HUES64 (cell line): ENCODE measurements around the gene DOK3.

ENCODE experiments used
- H3K27ac ChIP-seq: 2 replicates; pipeline ENCODE4 v1.7.0; 2013; ENCODE audit warnings: low read depth, low read length, inconsistent platforms
- H3K27me3 ChIP-seq: 2 replicates; pipeline ENCODE4 v1.6.1; 2013; ENCODE audit warnings: mild to moderate bottlenecking, low read length; ENCODE audit not compliant: insufficient read depth
- H3K36me3 ChIP-seq: 2 replicates; pipeline ENCODE4 v1.6.1; 2013; ENCODE audit warnings: mild to moderate bottlenecking, low read length; ENCODE audit not compliant: insufficient read depth
- H3K4me1 ChIP-seq: 2 replicates; pipeline ENCODE4 v1.6.1; 2013; ENCODE audit warnings: mild to moderate bottlenecking, low read length, moderate library complexity; ENCODE audit not compliant: insufficient read depth
- H3K4me3 ChIP-seq: 2 replicates; pipeline ENCODE4 v1.5.1; 2013; ENCODE audit warnings: mild to moderate bottlenecking, low read length, moderate library complexity
- H3K9ac ChIP-seq: 2 replicates; pipeline ENCODE4 v1.6.1; 2013; ENCODE audit warnings: mild to moderate bottlenecking, low read depth, low read length
- H3K9me3 ChIP-seq: 2 replicates; pipeline ENCODE4 v1.6.1; 2013; ENCODE audit warnings: low read depth, low read length; ENCODE audit not compliant: insufficient read depth
- whole genome bisulfite sequencing: fragments of 150-250, 120-280 bp; methylation state at CpG from one replicate; pipeline ENCODE4 v1.1.7; 2013; ENCODE audit warnings: missing lambda C conversion rate; 5-methylcytosine and 5-hydroxymethylcytosine counted together

DOK3 gene

DNA sequence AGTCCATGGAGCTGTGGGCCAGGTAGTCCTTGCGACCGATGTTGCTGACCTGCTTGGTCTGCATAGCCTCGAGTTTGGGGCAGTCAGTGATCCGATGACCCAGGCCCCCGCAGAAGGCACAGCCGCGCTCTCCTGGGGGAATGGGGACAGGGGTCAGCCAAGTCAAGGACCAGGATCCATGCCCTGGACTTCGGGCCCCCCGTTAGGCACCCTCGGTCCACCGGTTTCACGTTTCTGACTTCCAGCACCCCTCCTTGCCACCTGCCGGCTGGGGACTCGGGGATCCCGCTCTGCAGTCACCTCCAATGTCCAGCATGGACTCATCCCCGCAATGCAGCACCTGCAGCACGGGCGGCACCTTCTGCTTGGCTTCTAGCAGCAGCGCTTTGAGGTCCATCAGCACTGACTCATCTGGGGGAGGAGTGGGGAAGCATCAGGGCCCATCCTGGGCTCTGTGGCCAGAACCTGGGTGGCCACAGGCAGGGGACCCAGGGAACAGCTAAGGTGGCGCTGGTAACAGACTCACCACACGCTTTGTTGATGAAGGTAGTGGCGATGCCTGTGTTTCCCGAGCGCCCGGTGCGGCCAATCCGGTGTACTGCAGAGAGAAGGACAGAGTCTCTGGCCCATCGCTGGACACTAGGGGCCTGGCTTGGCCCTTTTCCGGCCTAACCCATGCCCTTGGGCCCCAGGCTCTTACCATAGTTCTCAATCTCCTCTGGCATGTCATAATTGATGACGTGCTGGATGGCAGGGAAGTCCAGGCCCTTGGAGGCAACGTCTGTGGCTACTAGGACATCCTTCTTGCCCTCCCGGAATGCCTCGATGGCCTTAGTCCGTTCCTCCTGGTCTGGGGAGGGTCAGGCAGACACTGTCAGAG, 2.4 kb upstream of the DOK3 start:
- Histone ChIP-seq H3K27ac (no peak overlapping the region), H3K9me3 (no peaks in the 10 kb centered on the region), H3K4me3 (no peak overlapping the region), H3K27me3 (no peaks in the 10 kb centered on the region), H3K4me1 (peaks cover 15% of the 10 kb centered on the region), H3K36me3 (peaks cover 65% of the 10 kb centered on the region), H3K9ac (no peak overlapping the region)
- WGBS, result 95% methylated on average over 34 of the region's 34 CpGs

DNA sequence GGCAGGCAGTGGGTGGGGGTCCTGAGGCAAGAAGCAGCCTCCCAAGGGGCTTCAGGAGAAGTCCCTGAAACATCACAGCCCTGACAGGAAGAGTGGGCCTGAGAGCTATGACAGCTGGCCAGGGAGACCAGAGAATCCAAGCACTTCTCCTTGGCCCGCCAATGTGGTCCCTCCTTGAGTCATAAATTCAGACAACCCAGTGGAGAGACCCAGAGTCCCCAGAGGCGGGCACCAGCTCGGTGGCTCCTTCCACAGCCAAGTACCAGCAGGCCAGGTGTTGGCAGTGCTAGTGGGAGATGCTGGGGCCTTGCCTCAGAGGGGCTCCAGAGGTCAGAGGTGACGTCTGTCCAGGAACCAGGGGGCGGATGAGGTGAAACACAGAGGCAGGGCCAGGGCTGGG, 1.6 kb upstream of the DOK3 start:
- Histone ChIP-seq H3K4me1 (peaks cover 15% of the 10 kb centered on the region), H3K4me3 (no peak overlapping the region), H3K9ac (no peak overlapping the region), H3K36me3 (peaks cover 65% of the 10 kb centered on the region), H3K9me3 (no peaks in the 10 kb centered on the region), H3K27ac (no peak overlapping the region), H3K27me3 (no peaks in the 10 kb centered on the region)
- WGBS, result 94% methylated on average over 5 of the region's 5 CpGs

DNA sequence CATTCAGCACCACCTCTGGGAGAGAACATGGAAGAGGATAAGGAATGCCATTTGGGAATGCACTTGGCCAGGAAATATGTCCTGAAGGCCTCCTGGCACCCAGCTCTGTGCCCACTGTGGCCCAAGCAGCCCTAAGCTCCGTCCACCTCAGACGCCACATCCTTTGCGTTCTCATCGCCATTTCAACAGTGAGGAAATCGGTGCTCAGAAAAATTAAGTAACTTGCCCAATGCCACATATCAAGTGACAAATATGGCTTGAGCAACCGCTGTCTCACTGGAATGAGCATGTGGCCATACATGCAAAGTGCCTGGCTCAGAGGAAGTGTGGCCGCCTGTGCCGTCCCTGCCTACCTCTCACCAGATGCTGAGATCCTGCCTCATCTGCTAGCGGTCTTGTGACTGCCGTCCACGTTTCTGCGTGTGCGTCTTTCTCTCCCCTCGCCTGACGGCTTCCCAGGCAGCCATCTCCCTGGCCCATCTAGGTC, 984 bp upstream of the DOK3 start:
- Histone ChIP-seq H3K4me3 (no peak overlapping the region), H3K36me3 (peaks cover 61% of the 10 kb centered on the region), H3K9me3 (no peaks in the 10 kb centered on the region), H3K27me3 (no peaks in the 10 kb centered on the region), H3K9ac (no peak overlapping the region), H3K27ac (no peak overlapping the region; the same call in 1 of the 2 replicates), H3K4me1 (peaks cover 12% of the 10 kb centered on the region)
- WGBS, result 96% methylated on average over 15 of the region's 15 CpGs

DNA sequence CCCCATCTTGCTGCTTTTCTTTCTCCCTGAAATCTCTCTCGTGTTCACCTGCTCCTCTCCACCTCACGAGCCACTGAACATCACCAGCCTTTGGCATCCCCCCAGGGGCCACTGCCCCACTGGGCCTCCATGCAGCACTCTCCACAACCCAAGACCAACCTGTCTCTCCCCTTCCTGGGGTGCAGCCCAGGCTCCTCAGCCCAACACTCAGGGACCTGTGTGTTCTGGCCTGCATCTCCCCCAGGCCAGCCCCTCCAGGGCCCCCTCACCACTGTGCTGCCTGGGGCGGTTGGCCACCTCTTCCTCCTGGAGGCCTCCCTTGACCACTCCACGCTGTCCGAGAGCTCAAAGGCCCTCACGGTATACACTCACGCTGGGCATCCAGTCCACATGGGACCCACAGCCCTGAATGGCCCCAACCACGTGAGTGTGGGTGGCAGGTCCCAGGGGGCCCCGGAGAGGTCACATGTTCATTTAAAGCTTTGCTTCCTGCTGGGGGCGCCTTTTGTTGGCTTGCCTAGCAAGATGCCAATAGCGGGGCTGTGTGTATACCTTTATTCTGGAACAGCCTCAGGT, 453 bp upstream of the DOK3 start:
- Histone ChIP-seq H3K36me3 (peaks cover 55% of the 10 kb centered on the region), H3K9me3 (no peaks in the 10 kb centered on the region), H3K27me3 (no peaks in the 10 kb centered on the region), H3K4me3 (no peak overlapping the region), H3K4me1 (peaks cover 12% of the 10 kb centered on the region), H3K9ac (no peak overlapping the region), H3K27ac (no peak overlapping the region; the same call in 1 of the 2 replicates)
- WGBS, result 86% methylated on average over 11 of the region's 11 CpGs

DNA sequence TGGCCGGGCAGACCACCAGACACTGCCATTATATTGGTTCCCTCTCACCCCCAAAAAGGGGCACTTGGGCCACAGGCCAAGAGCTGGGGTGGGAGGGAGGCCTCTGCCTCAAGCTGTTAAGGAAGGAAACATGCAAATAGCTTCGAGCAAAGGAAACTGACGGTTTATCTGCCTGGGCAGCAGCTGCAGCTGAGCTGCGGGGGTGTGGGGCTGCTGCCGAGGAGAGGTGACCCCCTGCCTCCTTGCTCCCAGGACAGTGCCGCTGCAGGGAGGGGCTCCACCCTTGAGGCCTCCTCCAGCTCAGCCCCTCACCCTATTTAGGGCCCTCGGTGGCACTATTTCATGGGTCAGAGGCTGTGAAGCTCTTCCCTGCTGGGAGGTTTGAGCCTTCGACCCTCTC, 789 bp downstream of the DOK3 start:
- no peak overlapping the region for H3K27ac ChIP-seq
- no peaks in the 10 kb centered on the region for H3K27me3 ChIP-seq
- H3K4me1 ChIP-seq, result peaks cover 12% of the 10 kb centered on the region
- 74% methylated on average over 8 of the region's 8 CpGs for WGBS
- no peak overlapping the region for H3K9ac ChIP-seq
- H3K4me3 ChIP-seq, result no peak overlapping the region
- peaks cover 47% of the 10 kb centered on the region for H3K36me3 ChIP-seq
- H3K9me3 ChIP-seq, result no peaks in the 10 kb centered on the region

DNA sequence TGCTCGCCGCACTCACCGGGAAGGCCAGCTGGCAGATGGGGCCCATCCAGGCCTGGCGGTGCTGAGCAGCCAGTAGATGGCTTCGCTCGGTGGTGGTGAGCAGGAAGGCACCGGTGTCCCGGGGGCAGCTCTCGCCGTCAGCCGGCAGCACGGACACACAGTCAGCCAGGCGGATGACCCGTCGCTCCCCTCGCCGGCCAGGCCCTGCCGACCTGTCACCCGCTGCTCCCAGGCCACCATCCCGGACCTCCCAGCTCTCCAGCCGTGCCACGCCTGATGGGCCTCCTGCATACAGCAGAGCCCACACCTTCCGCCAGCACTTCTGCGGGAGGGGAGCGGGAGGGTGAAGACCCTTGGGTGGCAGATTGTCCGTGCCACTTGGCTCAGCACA, 1.4 kb downstream of the DOK3 start:
- Histone ChIP-seq H3K9ac (no peak overlapping the region), H3K27me3 (no peaks in the 10 kb centered on the region), H3K4me3 (no peak overlapping the region), H3K9me3 (no peaks in the 10 kb centered on the region), H3K27ac (no peak overlapping the region), H3K4me1 (peaks cover 12% of the 10 kb centered on the region), H3K36me3 (peaks cover 40% of the 10 kb centered on the region)
- 95% methylated on average over 26 of the region's 26 CpGs for WGBS

DNA sequence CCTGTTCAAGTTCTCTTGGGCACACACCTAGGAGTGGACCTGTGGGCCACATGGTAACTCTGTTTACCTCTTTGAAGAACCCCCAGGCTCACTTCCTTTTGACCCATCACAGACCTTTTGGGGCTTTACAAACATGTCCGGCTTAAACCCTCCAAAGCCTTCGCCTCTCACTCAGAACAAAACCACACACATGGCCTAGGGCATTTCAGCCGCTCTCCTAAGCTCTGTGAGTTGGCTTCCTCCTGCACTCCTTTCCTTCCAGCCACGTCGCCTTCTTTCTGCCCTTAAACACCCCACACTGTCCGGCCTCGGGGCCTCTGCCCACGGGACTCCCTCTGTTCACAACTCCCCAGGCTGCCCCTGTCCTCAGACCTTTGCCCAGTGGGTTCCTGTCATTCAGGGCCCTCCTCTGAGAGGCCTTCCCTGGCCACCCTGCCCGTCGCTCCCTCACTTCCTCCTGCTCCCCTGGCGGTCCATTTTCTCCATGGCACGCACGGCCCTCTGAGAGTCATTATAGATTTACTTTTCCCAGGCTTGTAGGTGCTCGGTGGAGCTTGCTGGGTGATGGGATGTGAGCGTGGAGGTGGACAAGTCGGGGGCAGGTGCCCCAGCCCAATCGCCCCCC, 1.9 kb downstream of the DOK3 start:
- H3K27me3 ChIP-seq, result no peaks in the 10 kb centered on the region
- H3K27ac ChIP-seq, result no peak overlapping the region
- H3K9ac ChIP-seq, result no peak overlapping the region
- no peaks in the 10 kb centered on the region for H3K9me3 ChIP-seq
- WGBS, result 95% methylated on average over 17 of the region's 17 CpGs
- H3K36me3 ChIP-seq, result peaks cover 35% of the 10 kb centered on the region
- peaks cover 12% of the 10 kb centered on the region for H3K4me1 ChIP-seq
- H3K4me3 ChIP-seq, result no peak overlapping the region

DNA sequence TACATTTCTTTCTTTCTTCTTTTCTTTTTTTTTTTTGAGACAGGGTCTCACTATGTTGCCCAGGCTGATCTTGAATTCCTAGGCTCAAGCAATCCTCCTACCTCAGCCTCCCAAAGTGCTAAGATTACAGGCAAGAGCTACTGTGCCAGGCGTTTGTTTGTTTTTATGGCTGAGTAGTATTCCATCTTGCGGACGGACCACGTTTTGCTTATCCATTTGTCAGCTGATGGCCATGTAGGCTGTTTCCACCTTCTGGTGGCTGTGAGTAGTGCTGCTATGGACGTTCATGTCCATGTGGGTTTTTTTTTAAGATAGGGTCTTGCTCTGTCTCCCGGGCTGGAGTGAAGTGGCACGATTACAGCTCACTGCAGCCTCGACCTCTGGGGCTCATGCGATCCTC, 2.5 kb downstream of the DOK3 start:
- no peaks in the 10 kb centered on the region for H3K9me3 ChIP-seq
- H3K27ac ChIP-seq, result no peak overlapping the region
- H3K27me3 ChIP-seq, result no peaks in the 10 kb centered on the region
- H3K4me3 ChIP-seq, result no peak overlapping the region
- peaks cover 30% of the 10 kb centered on the region for H3K36me3 ChIP-seq
- 88% methylated on average over 9 of the region's 9 CpGs for WGBS
- no peak overlapping the region for H3K9ac ChIP-seq
- peaks cover 12% of the 10 kb centered on the region for H3K4me1 ChIP-seq

DNA sequence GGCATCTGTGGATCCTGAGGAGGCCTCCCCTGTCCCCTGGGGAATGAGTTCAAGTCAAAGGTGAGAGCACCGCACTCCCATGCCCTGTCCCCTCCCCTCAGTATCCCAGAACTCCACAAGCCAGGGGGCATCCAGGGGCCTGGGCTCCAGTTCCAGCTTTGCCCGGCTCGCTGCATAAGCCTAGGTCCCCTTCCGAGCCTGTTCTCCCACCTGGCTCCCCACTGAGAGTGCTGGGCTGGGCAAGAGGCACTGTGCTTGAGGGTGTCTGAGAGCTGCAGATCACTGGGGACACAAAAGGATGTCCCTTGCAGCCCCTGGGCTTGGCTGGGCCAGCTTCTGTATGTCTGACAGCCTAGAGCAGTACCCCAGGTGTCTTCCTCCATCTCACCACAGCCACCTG, 4.6 kb downstream of the DOK3 start:
- no peaks in the 10 kb centered on the region for H3K27me3 ChIP-seq
- no peak overlapping the region for H3K4me3 ChIP-seq
- WGBS, result 98% methylated on average over 4 of the region's 4 CpGs
- no peak overlapping the region for H3K9ac ChIP-seq
- no peaks in the 10 kb centered on the region for H3K9me3 ChIP-seq
- peaks cover 9% of the 10 kb centered on the region; the same call in 1 of the 2 replicates for H3K36me3 ChIP-seq
- H3K27ac ChIP-seq, result no peak overlapping the region
- H3K4me1 ChIP-seq, result peaks cover 9% of the 10 kb centered on the region

DNA sequence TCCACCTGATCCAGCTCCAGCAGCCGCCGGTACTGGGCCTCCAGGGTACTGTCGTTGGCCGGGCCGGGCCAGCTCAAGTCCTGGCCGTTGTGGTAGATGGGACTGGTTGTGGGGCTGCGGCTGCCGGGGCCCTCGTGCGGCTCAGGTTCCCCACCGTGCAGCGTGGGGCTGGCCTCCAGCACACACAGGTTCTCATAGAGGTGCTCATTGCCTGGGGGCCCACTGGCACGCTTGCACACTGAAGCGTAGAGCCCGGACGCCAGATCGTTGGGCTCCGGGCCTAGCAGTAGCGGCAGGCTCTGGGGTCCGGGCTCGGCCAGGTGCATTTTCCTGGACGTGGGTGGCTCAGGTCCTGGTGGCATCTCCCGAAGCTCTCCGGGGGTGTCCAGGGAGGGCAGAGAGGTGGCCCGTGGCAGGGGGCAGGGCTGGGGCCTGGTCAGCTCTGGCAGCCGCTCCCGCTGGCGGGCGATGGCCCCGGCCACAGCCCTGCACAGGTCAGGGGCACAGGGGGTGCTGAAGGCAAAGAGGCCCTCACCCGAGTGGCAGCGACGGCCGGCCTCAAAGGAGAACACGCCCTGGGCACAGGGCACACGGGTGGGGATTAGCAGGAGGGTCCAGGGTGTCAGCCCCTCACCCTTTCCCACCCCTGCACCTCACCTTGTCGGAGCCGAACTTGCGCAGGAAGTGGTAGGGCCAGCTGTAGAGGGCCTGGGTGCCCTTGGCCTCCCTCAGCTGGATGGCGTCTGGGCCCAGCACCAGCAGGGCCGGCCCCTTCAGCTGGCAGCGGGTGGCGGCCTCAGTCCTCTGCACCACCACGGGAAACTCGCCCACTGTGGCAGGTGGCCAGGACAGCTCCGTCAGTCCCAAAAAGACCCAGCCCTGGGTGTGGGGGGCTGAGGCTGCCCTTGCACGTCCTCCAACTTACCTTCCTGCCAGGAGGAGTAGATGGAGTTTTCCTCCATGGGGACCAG, 5.3 kb downstream of the DOK3 start:
- peaks cover 7% of the 10 kb centered on the region; the same call in 1 of the 2 replicates for H3K36me3 ChIP-seq
- H3K27ac ChIP-seq, result no peak overlapping the region
- no peak overlapping the region for H3K4me3 ChIP-seq
- 95% methylated on average over 47 of the region's 47 CpGs for WGBS
- H3K4me1 ChIP-seq, result peaks cover 4% of the 10 kb centered on the region; the same call in 1 of the 2 replicates
- H3K27me3 ChIP-seq, result peaks cover 5% of the 10 kb centered on the region; the same call in 1 of the 2 replicates
- H3K9ac ChIP-seq, result no peak overlapping the region
- no peaks in the 10 kb centered on the region for H3K9me3 ChIP-seq
